Measurements from ENCODE around the gene PTPN14. TPM values are rescaled to one million over a fixed set of nuclear protein-coding genes. Genes with fewer than 3 reads are reported as not detected.
A peak's percentile ranks its signal among the peaks of the same experiment; 100 is the strongest.

The PTPN14 gene
- total and polyA plus RNA-seq, 2 of the 8 experiments (the other 6 are each of a cell fraction or from before 2014, with no cell fraction given): 14.4 to 93.6 TPM

- TF ChIP-seq, protein P1, sequence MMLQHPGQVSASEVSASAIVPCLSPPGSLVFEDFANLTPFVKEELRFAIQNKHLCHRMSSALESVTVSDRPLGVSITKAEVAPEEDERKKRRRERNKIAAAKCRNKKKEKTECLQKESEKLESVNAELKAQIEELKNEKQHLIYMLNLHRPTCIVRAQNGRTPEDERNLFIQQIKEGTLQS (IDR thresholded peaks at IDR 0.05; ENCODE audit: insufficient read depth, low read depth, low read length): peak; percentile 66
- TF ChIP-seq POLR2A (IDR thresholded peaks at IDR 0.05; ENCODE audit: control extremely low read depth in 1 of 2, low read depth in 2 of 2, low read length in 2 of 2) (0 out of 3 replicates have a peak, but pooled peaks of 1 of the 2 experiments have one; percentile 44), NANOG (IDR thresholded peaks at IDR 0.05; ENCODE audit: insufficient read depth, low read depth, low read length, poor library complexity, severe bottlenecking) (peak; percentile 100), POU5F1 (IDR thresholded peaks at IDR 0.05; ENCODE audit: low read depth, low read length) (0 out of 2 replicates have a peak, but pooled peaks have one; percentile 35), SP1 (IDR thresholded peaks at IDR 0.05; ENCODE audit: low read depth, low read length) (peak; percentile 87), RFX5 (IDR thresholded peaks at IDR 0.05; ENCODE audit: borderline replicate concordance, low read depth, low read length) (no peak), CHD2 (IDR thresholded peaks at IDR 0.05; ENCODE audit: low read length) (peak; percentile 64), POLR2AphosphoS5 (IDR thresholded peaks at IDR 0.05; ENCODE audit: low read depth, low read length) (0 out of 2 replicates have a peak, but pooled peaks have one; percentile 34)
These were observed 234.8 kb downstream of the PTPN14 start (continued) for GRCh38 chr1:214316593-214316992.
